Brain pericyte (primary cell): ENCODE data around the gene SORL1.

ENCODE experiments used
- DNase-seq: peaks from one replicate; pipeline ENCODE4 v3.0.0-alpha.2; 2012; ENCODE audit warnings: low read depth, low spot score

The SORL1 gene

GRCh38 chr11:121656328-121657090 lies 204.4 kb downstream of the SORL1 start:
- no peak for DNase-seq

GRCh38 chr11:121657146-121657545 lies 205.0 kb downstream of the SORL1 start:
- DNase-seq, result no peak

GRCh38 chr11:121659811-121660210 lies 207.7 kb downstream of the SORL1 start:
- no peak for DNase-seq

- peak; percentile 51 for DNase-seq
Measured at GRCh38 chr11:121661880-121662486, 209.9 kb downstream of the SORL1 start.

- DNase-seq, result no peak
Measured at GRCh38 chr11:121664144-121664543, 212.0 kb downstream of the SORL1 start.

- DNase-seq, result no peak
Measured at GRCh38 chr11:121665206-121665838, 213.2 kb downstream of the SORL1 start.

GRCh38 chr11:121667836-121668235 lies 215.7 kb downstream of the SORL1 start:
- DNase-seq, result no peak

GRCh38 chr11:121669422-121669821 lies 217.3 kb downstream of the SORL1 start:
- DNase-seq, result no peak

- DNase-seq, result no peak
Measured at GRCh38 chr11:121670266-121670665, 218.2 kb downstream of the SORL1 start.

- no peak for DNase-seq
Measured at GRCh38 chr11:121670805-121671282, 218.7 kb downstream of the SORL1 start.

- DNase-seq, result no peak
Measured at GRCh38 chr11:121671283-121672168, 219.4 kb downstream of the SORL1 start.

- DNase-seq, result no peak
Measured at GRCh38 chr11:121672630-121673487, 220.7 kb downstream of the SORL1 start.

- no peak for DNase-seq
Measured at GRCh38 chr11:121681550-121682268, 229.6 kb downstream of the SORL1 start.
